NCI-H1048 (cell line): ENCODE measurements around the gene YWHAG.
"Not testable (repeated sequence)": the region's sequence is repeated elsewhere in the genome, so short reads cannot be mapped to it uniquely, and the experiment has no call there.

Experiments
- DNase-seq: peaks from one replicate; lab custom pipeline; 2025; lab: John Stamatoyannopoulos, UW

YWHAG gene

GRCh38 chr7:76377186-76377918 lies 18.6 kb upstream of the YWHAG start:
- DNase-seq = no peak

- no peak for DNase-seq
These were observed 16.5 kb upstream of the YWHAG start for GRCh38 chr7:76375251-76375650.

GRCh38 chr7:76372984-76373833 lies 14.4 kb upstream of the YWHAG start:
- DNase-seq = no peak

GRCh38 chr7:76371396-76371795 lies 12.6 kb upstream of the YWHAG start:
- no peak for DNase-seq

- DNase-seq = no peak
These were observed 10.2 kb upstream of the YWHAG start for GRCh38 chr7:76369018-76369417.

- no peak for DNase-seq
These were observed 9.4 kb upstream of the YWHAG start for GRCh38 chr7:76368190-76368589.

- no peak for DNase-seq
These were observed 5.4 kb upstream of the YWHAG start for GRCh38 chr7:76364198-76364584.

- DNase-seq = not testable (repeated sequence)
These were observed 5.0 kb upstream of the YWHAG start for GRCh38 chr7:76363754-76364153.

- DNase-seq = no peak
These were observed 1.3 kb upstream of the YWHAG start for GRCh38 chr7:76359978-76360638.

GRCh38 chr7:76359111-76359977 lies 553 bp upstream of the YWHAG start:
- peak; percentile 85 for DNase-seq

GRCh38 chr7:76358011-76358480 lies 745 bp downstream of the YWHAG start:
- no peak for DNase-seq

GRCh38 chr7:76357475-76358010 lies 1.2 kb downstream of the YWHAG start:
- DNase-seq = no peak

GRCh38 chr7:76356823-76357222 lies 2.0 kb downstream of the YWHAG start:
- DNase-seq = no peak

- DNase-seq = no peak
These were observed 2.7 kb downstream of the YWHAG start for GRCh38 chr7:76356115-76356514.

- no peak for DNase-seq
These were observed 3.6 kb downstream of the YWHAG start for GRCh38 chr7:76354981-76355730.

GRCh38 chr7:76354516-76354915 lies 4.3 kb downstream of the YWHAG start:
- DNase-seq = no peak

- DNase-seq = no peak
These were observed 5.0 kb downstream of the YWHAG start for GRCh38 chr7:76353744-76354143.

GRCh38 chr7:76352193-76352592 lies 6.6 kb downstream of the YWHAG start:
- DNase-seq = no peak

GRCh38 chr7:76351372-76351771 lies 7.4 kb downstream of the YWHAG start:
- DNase-seq = no peak

- no peak for DNase-seq
These were observed 9.4 kb downstream of the YWHAG start for GRCh38 chr7:76349313-76349885.
